T-helper 17 cell (primary cell): ENCODE results near the gene SLC17A9. TPM values are rescaled to one million over a fixed set of nuclear protein-coding genes. Genes with fewer than 3 reads are reported as not detected.

ENCODE experiments used
- ATAC-seq: fragments of 150-1000 bp; cut with Tn5 transposase; 2 replicates; pipeline ENCODE4 v1.10.0; 2021; ENCODE audit warnings: mild to moderate bottlenecking, moderate library complexity
- DNase-seq, 3 donors: peaks; one replicate each; pipeline versions ENCODE4 v3.0.0 to v3.0.0-alpha.2; 2020 to 2021
- H3K9me3 ChIP-seq: one replicate; pipeline ENCODE4 v1.7.0; 2013; ENCODE audit warnings: low read length, mild to moderate bottlenecking; ENCODE audit not compliant: control insufficient read depth, poor library complexity, severe bottlenecking
- H3K27ac Mint-ChIP-seq: one replicate; pipeline ENCODE4 v1.8.0; 2022; ENCODE audit warnings: mild to moderate bottlenecking, moderate library complexity, mixed read lengths
- H3K27me3 Mint-ChIP-seq: one replicate; pipeline ENCODE4 v1.8.0; 2022; ENCODE audit warnings: mixed read lengths
- H3K36me3 Mint-ChIP-seq: one replicate; pipeline ENCODE4 v1.8.0; 2022; ENCODE audit warnings: low read depth, mixed read lengths
- H3K4me1 Mint-ChIP-seq: one replicate; pipeline ENCODE4 v1.8.0; 2022; ENCODE audit warnings: mild to moderate bottlenecking, mixed read lengths
- H3K4me3 Mint-ChIP-seq: one replicate; pipeline ENCODE4 v1.8.0; 2022; ENCODE audit warnings: mild to moderate bottlenecking, moderate library complexity, mixed read lengths
- total RNA-seq, 4 donors: library from RNA in 2 of 4; stranded (reverse) in 2 of 4; gene quantifications; one replicate each; pipeline ENCODE4 v1.2.3 and lab custom pipeline; 2022 to 2026

Gene SLC17A9
- total RNA-seq, 2 donors from 2014 or later, result 0.89 to 2.4 TPM

GRCh38 chr20:62967149-62967501, 14.6 kb downstream of the SLC17A9 start:
- DNase-seq (no peak), ATAC-seq (no peak)
- no peaks in the 10 kb centered on the region for H3K9me3 ChIP-seq
- Mint-ChIP-seq H3K4me3 (no peak overlapping the region), H3K4me1 (peaks cover 10% of the 10 kb centered on the region), H3K36me3 (peaks cover 10% of the 10 kb centered on the region), H3K27me3 (peaks cover 16% of the 10 kb centered on the region), H3K27ac (no peak overlapping the region)

GRCh38 chr20:62967628-62968351, 15.3 kb downstream of the SLC17A9 start:
- Mint-ChIP-seq H3K4me1 (peaks cover 14% of the 10 kb centered on the region), H3K27me3 (peaks cover 22% of the 10 kb centered on the region), H3K36me3 (peaks cover 13% of the 10 kb centered on the region), H3K4me3 (no peak overlapping the region), H3K27ac (no peak overlapping the region)
- ATAC-seq (no peak), DNase-seq (no peak)
- H3K9me3 ChIP-seq, result no peaks in the 10 kb centered on the region

- DNase-seq, result no peak
- Mint-ChIP-seq H3K4me3 (no peak overlapping the region), H3K27me3 (peaks cover 23% of the 10 kb centered on the region), H3K4me1 (peaks cover 15% of the 10 kb centered on the region), H3K27ac (no peak overlapping the region), H3K36me3 (peaks cover 13% of the 10 kb centered on the region)
- H3K9me3 ChIP-seq, result no peaks in the 10 kb centered on the region
- no peak for ATAC-seq
Measured at GRCh38 chr20:62968378-62969178, 16.1 kb downstream of the SLC17A9 start.

GRCh38 chr20:62969179-62969760, 16.8 kb downstream of the SLC17A9 start:
- peaks cover 16% of the 10 kb centered on the region for H3K4me1 Mint-ChIP-seq
- no peak for DNase-seq
- ATAC-seq, result no peak
- peaks cover 13% of the 10 kb centered on the region for H3K36me3 Mint-ChIP-seq
- H3K27ac Mint-ChIP-seq, result no peak overlapping the region
- H3K9me3 ChIP-seq, result no peaks in the 10 kb centered on the region
- no peak overlapping the region for H3K4me3 Mint-ChIP-seq
- H3K27me3 Mint-ChIP-seq, result peaks cover 30% of the 10 kb centered on the region

GRCh38 chr20:62969939-62970306, 17.4 kb downstream of the SLC17A9 start:
- ATAC-seq (no peak), DNase-seq (no peak)
- Mint-ChIP-seq H3K4me3 (no peak overlapping the region), H3K36me3 (peaks cover 13% of the 10 kb centered on the region), H3K27ac (no peak overlapping the region), H3K4me1 (peaks cover 18% of the 10 kb centered on the region), H3K27me3 (peaks cover 37% of the 10 kb centered on the region)
- H3K9me3 ChIP-seq, result no peaks in the 10 kb centered on the region

- no peak overlapping the region for H3K27ac Mint-ChIP-seq
- H3K27me3 Mint-ChIP-seq, result peaks cover 40% of the 10 kb centered on the region
- peaks cover 18% of the 10 kb centered on the region for H3K4me1 Mint-ChIP-seq
- ATAC-seq (no peak), DNase-seq (no peak)
- no peak overlapping the region for H3K4me3 Mint-ChIP-seq
- H3K36me3 Mint-ChIP-seq, result peaks cover 13% of the 10 kb centered on the region
- no peaks in the 10 kb centered on the region for H3K9me3 ChIP-seq
Measured at GRCh38 chr20:62970307-62971210, 18.1 kb downstream of the SLC17A9 start.

GRCh38 chr20:62971211-62971949, 18.9 kb downstream of the SLC17A9 start:
- ATAC-seq (no peak), DNase-seq (no peak)
- no peaks in the 10 kb centered on the region for H3K9me3 ChIP-seq
- H3K4me1 Mint-ChIP-seq, result peaks cover 20% of the 10 kb centered on the region
- peaks cover 49% of the 10 kb centered on the region for H3K27me3 Mint-ChIP-seq
- H3K27ac Mint-ChIP-seq, result peak overlapping the region; percentile 86
- peaks cover 13% of the 10 kb centered on the region for H3K36me3 Mint-ChIP-seq
- H3K4me3 Mint-ChIP-seq, result peak overlapping the region; percentile 88

GRCh38 chr20:62971950-62972844, 19.7 kb downstream of the SLC17A9 start:
- Mint-ChIP-seq H3K36me3 (peaks cover 13% of the 10 kb centered on the region), H3K4me1 (peaks cover 20% of the 10 kb centered on the region), H3K27me3 (peaks cover 49% of the 10 kb centered on the region), H3K27ac (peak overlapping the region; percentile 86), H3K4me3 (peak overlapping the region; percentile 88)
- no peaks in the 10 kb centered on the region for H3K9me3 ChIP-seq
- ATAC-seq, result peak; percentile 99
- DNase-seq, result peak; percentile 70 to 87 (median 72)

- peaks cover 56% of the 10 kb centered on the region for H3K27me3 Mint-ChIP-seq
Measured at GRCh38 chr20:62972845-62973745, 20.6 kb downstream of the SLC17A9 start.

GRCh38 chr20:62975251-62975760, 22.8 kb downstream of the SLC17A9 start:
- Mint-ChIP-seq H3K4me1 (peaks cover 26% of the 10 kb centered on the region), H3K27me3 (peaks cover 70% of the 10 kb centered on the region), H3K36me3 (peaks cover 13% of the 10 kb centered on the region), H3K4me3 (no peak overlapping the region), H3K27ac (no peak overlapping the region)
- no peaks in the 10 kb centered on the region for H3K9me3 ChIP-seq
- no peak for DNase-seq
- no peak for ATAC-seq

More at GRCh38 chr20:62972845-62973745, 20.6 kb downstream of the SLC17A9 start:
- Mint-ChIP-seq H3K27ac (peak overlapping the region; percentile 86), H3K36me3 (peaks cover 13% of the 10 kb centered on the region), H3K4me3 (no peak overlapping the region), H3K4me1 (peaks cover 20% of the 10 kb centered on the region)
- ATAC-seq (no peak), DNase-seq (no peak)
- H3K9me3 ChIP-seq, result no peaks in the 10 kb centered on the region
